Common myeloid progenitor, CD34-positive (primary cell): ENCODE results near the gene NKAIN2.

Experiments used
- CTCF ChIA-PET: fragments of 350-600 bp; sonication (Branson Sonifier 250); formaldehyde crosslinking; loops from one replicate; lab custom pipeline; 2021; ENCODE audit warnings: antibody characterized with exemption; lab: Charles Lee
- POLR2A ChIA-PET: fragments of 350-600 bp; sonication (Branson Sonifier 250); formaldehyde crosslinking; loops from one replicate; lab custom pipeline; 2021; ENCODE audit warnings: antibody characterized with exemption; lab: Charles Lee
- DNase-seq, 3 donors: peaks; one replicate each; pipeline versions ENCODE4 v3.0.0 to v3.0.0-alpha.2; 2013
- H3K27ac ChIP-seq, 2 experiments: 1 replicate in 1 of 2; 2 replicates in 1 of 2; pipeline ENCODE4 v1.7.0; 2013; ENCODE audit warnings: inconsistent platforms in 2 of 2, low read length in 2 of 2, mild to moderate bottlenecking in 2 of 2, low read depth in 1 of 2, moderate library complexity in 1 of 2; ENCODE audit not compliant: severe bottlenecking in 2 of 2, insufficient read depth in 1 of 2, poor library complexity in 1 of 2
- H3K27me3 ChIP-seq, 5 experiments: replicated peaks in 2 of 5; 1 replicate in 3 of 5; 2 replicates in 2 of 5; pipeline versions ENCODE4 v1.6.1 to v1.7.0; 2013; ENCODE audit warnings: low read length in 4 of 5, mild to moderate bottlenecking in 2 of 5, moderate library complexity in 2 of 5, inconsistent platforms in 1 of 5; ENCODE audit not compliant: insufficient read depth in 5 of 5, control insufficient read depth in 4 of 5
- H3K36me3 ChIP-seq, 4 experiments: 1 replicate in 2 of 4; 2 replicates in 2 of 4; pipeline versions ENCODE4 v1.6.1 to v1.7.0; 2013; ENCODE audit warnings: low read length in 3 of 4, control low read depth in 1 of 4, mild to moderate bottlenecking in 1 of 4; ENCODE audit not compliant: control insufficient read depth in 4 of 4, insufficient read depth in 4 of 4
- H3K4me1 ChIP-seq, 4 experiments: 1 replicate in 3 of 4; 2 replicates in 1 of 4; pipeline versions ENCODE4 v1.6.1 to v1.7.1; 2013; ENCODE audit warnings: low read length in 3 of 4, mild to moderate bottlenecking in 3 of 4, control low read depth in 1 of 4, inconsistent platforms in 1 of 4, moderate library complexity in 1 of 4; ENCODE audit not compliant: control insufficient read depth in 4 of 4, insufficient read depth in 4 of 4; ENCODE audit errors: control extremely low read depth in 1 of 4
- H3K4me3 ChIP-seq, 7 experiments: 1 replicate in 4 of 7; 2 replicates in 3 of 7; pipeline versions ENCODE4 v1.5.1 to v1.7.0; 2013; ENCODE audit warnings: mild to moderate bottlenecking in 7 of 7, low read length in 6 of 7, moderate library complexity in 6 of 7, inconsistent platforms in 2 of 7, low read depth in 2 of 7, control low read depth in 1 of 7; ENCODE audit not compliant: insufficient read depth in 4 of 7, control insufficient read depth in 1 of 7; ENCODE audit errors: extremely low read depth in 1 of 7
- H3K9me3 ChIP-seq, 5 experiments: 1 replicate in 4 of 5; 2 replicates in 1 of 5; pipeline versions ENCODE4 v1.6.1 to v1.7.1; 2013; ENCODE audit warnings: low read length in 4 of 5, mild to moderate bottlenecking in 2 of 5, inconsistent platforms in 1 of 5, low read depth in 1 of 5, moderate library complexity in 1 of 5; ENCODE audit not compliant: control insufficient read depth in 4 of 5, insufficient read depth in 2 of 5; ENCODE audit errors: control extremely low read depth in 1 of 5
- WGBS: methylation state at CpG from one replicate; pipeline ENCODE4 v1.1.5; 2013; ENCODE audit not compliant: insufficient coverage; 5-methylcytosine and 5-hydroxymethylcytosine counted together

NKAIN2 gene

DNA sequence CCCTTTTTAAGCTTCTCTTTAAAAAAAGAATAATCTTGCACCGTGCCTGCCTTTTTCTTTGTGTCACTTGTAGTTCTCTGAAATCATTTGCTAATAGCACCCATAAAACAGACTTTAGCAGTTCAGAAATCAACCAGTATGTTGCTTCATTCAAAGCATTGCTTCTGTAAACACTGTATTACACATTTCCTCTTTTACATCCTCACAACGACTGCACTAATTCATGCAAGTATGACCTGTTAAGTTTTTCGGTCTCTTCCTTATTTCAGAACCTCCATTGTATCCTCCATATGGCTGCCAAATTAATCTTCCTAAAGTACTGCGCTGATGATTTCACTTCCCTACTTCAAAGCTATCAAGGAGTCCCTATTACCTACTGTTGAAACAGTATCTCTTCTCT lies 1015.7 kb downstream of the NKAIN2 start:
- WGBS = 64% methylated on average over 3 of the region's 4 CpGs
- Histone ChIP-seq H3K27me3 (no peaks in the 10 kb centered on the region), H3K27ac (no peak overlapping the region), H3K4me3 (no peak overlapping the region), H3K36me3 (peaks cover 3 to 5% (median 4%) of the 10 kb centered on the region in 4 experiments), H3K4me1 (no peaks in the 10 kb centered on the region), H3K9me3 (no peaks in the 10 kb centered on the region)
- ChIA-PET CTCF (no interaction called here), POLR2A (no interaction called here)
- peak in 2 of 3 donors; percentile 17 to 26 for DNase-seq

DNA sequence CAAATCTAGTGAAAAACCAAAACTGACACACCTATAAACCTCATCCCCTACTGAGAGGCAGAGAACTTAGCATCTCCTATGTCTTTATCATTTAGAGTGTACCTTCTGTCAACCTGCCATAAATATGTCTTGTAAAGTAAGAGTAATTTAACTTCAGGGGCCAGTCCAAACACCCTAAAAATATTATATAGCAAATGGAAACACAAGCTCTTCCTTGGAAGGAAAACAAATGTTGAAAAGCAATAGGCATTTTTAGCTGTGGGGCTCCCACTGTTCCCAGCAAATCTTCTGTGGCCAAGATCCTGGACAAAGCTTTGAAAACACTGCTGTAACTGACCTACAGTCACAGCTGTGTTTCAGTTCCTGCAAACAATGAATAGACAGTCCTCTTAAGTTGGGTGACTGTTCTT lies 1018.5 kb downstream of the NKAIN2 start:
- H3K27ac ChIP-seq = no peak overlapping the region
- peaks cover 0 to 5% (median 4%) of the 10 kb centered on the region in 4 experiments for H3K36me3 ChIP-seq
- no peaks in the 10 kb centered on the region for H3K4me1 ChIP-seq
- H3K4me3 ChIP-seq = no peak overlapping the region
- no peaks in the 10 kb centered on the region for H3K27me3 ChIP-seq
- no peaks in the 10 kb centered on the region for H3K9me3 ChIP-seq
- CTCF ChIA-PET = no interaction called here
- POLR2A ChIA-PET = no interaction called here
- no peak for DNase-seq

DNA sequence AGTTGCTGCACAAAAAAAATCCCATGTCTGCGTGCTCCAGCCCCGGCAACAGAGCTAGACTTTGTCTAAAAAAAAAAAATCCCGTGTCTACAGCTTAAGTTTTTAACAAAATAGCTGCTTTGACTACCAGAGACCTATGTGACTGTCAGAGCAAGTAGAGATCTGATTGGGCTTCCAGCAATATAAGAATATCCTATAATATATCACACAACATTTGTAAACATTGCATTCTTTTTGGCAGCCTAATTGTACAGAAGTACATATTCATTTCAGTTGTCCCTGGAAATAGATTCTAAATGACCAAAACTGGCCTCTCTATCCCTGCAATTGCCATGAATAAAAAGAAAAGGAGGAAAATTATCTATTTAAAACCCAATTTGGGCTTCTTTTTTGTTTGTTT lies 1019.1 kb downstream of the NKAIN2 start:
- DNase-seq = no peak
- H3K36me3 ChIP-seq = peaks cover 0 to 5% (median 4%) of the 10 kb centered on the region in 4 experiments
- POLR2A ChIA-PET = no interaction called here
- CTCF ChIA-PET = no interaction called here
- no CpG with 5 or more reads among the region's 3 CpGs for WGBS
- H3K4me3 ChIP-seq = no peak overlapping the region
- no peaks in the 10 kb centered on the region for H3K9me3 ChIP-seq
- H3K4me1 ChIP-seq = no peaks in the 10 kb centered on the region
- no peak overlapping the region for H3K27ac ChIP-seq
- no peaks in the 10 kb centered on the region for H3K27me3 ChIP-seq

DNA sequence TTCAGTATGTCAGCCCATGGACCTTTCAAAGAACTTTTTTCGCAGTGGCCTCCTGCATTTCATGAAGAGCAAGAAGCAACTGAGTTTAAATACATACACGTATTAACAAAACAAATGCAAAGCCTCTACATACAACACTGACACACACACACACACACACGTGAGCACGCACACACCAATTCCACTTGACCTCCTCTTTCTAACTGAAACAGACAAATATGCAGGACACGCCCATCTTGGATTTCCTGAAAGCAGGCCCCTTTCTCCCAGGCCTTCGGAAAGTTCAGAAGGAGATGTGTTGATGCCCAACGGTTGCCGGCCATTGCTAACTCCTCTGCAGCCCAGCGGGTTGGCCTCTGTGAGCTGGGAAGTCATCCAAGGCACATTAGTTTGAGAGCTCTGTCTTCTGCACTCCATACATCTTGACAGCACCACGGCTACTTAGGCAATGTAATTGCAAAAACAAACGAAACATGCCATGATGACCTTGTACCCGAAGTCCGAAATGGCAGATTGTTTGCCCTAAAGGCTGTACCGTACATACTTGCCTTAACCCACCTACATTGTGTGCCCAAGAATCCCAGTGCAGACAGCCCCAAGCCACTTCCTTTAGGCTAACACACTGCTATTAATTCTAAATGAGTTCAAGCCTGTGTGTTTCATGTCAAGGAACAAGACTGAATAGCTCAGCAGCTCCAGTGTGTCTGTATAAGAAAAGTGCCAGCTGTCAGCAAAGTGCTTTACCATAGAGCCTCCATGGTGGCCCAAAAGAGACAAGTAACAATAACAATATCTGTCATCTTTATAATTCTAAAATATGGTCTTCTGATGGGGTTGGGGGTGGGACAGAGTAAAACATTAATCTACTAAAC lies 1019.8 kb downstream of the NKAIN2 start:
- Histone ChIP-seq H3K27me3 (no peaks in the 10 kb centered on the region), H3K9me3 (no peaks in the 10 kb centered on the region), H3K4me3 (no peak overlapping the region), H3K4me1 (no peaks in the 10 kb centered on the region), H3K27ac (no peak overlapping the region), H3K36me3 (peaks cover 0 to 5% (median 4%) of the 10 kb centered on the region in 4 experiments)
- ChIA-PET POLR2A (no interaction called here), CTCF (no interaction called here)
- 97% methylated on average over 13 of the region's 14 CpGs for WGBS
- DNase-seq = no peak

DNA sequence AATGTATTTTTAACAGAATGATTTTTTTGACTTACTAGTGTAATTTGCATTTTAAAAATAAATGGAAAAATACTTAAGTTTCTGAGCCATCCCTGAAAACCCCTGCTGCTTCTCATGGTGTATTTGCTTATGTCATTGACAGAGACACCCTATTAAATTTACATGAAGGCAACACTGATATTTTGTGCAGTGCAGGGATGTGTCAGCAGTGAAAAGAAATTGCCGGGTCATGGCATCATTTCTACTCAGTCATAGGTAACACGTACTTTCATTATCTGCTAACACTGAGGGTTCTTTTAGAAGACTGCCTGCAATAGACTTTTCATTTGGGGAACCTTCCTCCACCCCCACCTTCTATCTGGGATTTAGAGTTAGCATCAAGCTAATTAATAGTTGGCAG lies 1021.9 kb downstream of the NKAIN2 start:
- Histone ChIP-seq H3K9me3 (no peaks in the 10 kb centered on the region), H3K27me3 (no peaks in the 10 kb centered on the region), H3K4me1 (no peaks in the 10 kb centered on the region), H3K36me3 (peaks cover 0 to 5% (median 4%) of the 10 kb centered on the region in 4 experiments), H3K27ac (no peak overlapping the region), H3K4me3 (no peak overlapping the region)
- WGBS = no CpG with 5 or more reads among the region's 2 CpGs
- no peak for DNase-seq
- ChIA-PET POLR2A (no interaction called here), CTCF (interaction anchor here (1.1 kb wide), 1 partner anchor 13 kb away, joined by 3 read pairs; no protein-coding TSS in a partner anchor)

DNA sequence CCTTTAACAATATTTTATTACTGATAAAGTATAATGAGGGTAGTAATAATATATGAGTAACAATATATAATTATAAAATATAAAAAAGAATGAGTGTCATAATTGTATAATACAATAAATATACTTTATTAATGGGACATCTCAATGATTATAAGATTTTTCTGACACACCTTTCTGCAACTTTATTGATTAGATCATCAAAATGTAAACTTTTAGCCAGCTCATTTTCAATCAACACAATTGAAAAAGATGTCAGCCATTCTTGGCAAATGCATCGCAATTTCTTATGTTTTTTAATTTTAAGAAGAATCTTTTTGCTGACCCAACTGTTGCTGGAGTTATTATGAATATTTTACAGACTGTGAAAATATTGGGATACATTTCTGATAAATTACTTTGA lies 1026.2 kb downstream of the NKAIN2 start:
- H3K36me3 ChIP-seq = no peaks in the 10 kb centered on the region
- H3K27ac ChIP-seq = no peak overlapping the region
- POLR2A ChIA-PET = no interaction called here
- WGBS = no CpG with 5 or more reads among the region's 1 CpG
- H3K4me3 ChIP-seq = no peak overlapping the region
- no peaks in the 10 kb centered on the region for H3K9me3 ChIP-seq
- no peaks in the 10 kb centered on the region for H3K4me1 ChIP-seq
- CTCF ChIA-PET = no interaction called here
- no peaks in the 10 kb centered on the region for H3K27me3 ChIP-seq
- DNase-seq = no peak

DNA sequence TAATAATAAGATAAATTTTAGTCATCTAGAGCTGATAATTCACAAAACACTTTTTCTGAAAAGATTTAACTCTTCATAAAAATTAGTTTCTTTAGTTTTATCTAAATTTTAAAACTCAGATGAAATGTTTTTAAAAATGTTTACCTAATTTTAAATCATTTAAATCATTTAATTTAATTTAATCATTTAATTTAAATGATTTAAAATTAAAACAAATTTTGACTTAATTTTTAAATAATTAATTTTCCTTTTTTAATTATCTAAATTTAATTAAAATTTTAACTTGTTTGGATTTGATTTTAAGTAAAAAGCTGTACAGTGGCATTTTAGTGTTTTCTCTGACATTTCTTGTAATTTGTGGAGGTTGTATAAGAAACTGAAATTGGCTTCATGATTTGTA lies 1026.8 kb downstream of the NKAIN2 start:
- ChIA-PET POLR2A (no interaction called here), CTCF (no interaction called here)
- H3K27me3 ChIP-seq = no peaks in the 10 kb centered on the region
- H3K27ac ChIP-seq = no peak overlapping the region
- no peak for DNase-seq
- no peaks in the 10 kb centered on the region for H3K4me1 ChIP-seq
- no peaks in the 10 kb centered on the region for H3K36me3 ChIP-seq
- no peak overlapping the region for H3K4me3 ChIP-seq
- no peaks in the 10 kb centered on the region for H3K9me3 ChIP-seq
